ENCODE measurements around the gene AIG1.
"Not testable (repeated sequence)": the region's sequence is repeated elsewhere in the genome, so short reads cannot be mapped to it uniquely, and the experiment has no call there.

AIG1 gene

GRCh38 chr6:143241111-143241510 is 180.4 kb downstream of the AIG1 start:
- no peak overlapping the region for H3K4me3 ChIP-seq (ENCODE audit: low read depth in 1 of 2, low read length in 2 of 2)
- H3K9ac ChIP-seq (ENCODE audit: low read length) = no peak overlapping the region
- no peaks in the 10 kb centered on the region for H3K27me3 ChIP-seq (ENCODE audit: control insufficient read depth in 1 of 2, insufficient read depth in 2 of 2, low read length in 2 of 2)
- H3K36me3 ChIP-seq (ENCODE audit: insufficient read depth, low read length) = no peaks in the 10 kb centered on the region
- no peaks in the 10 kb centered on the region for H3K9me3 ChIP-seq (ENCODE audit: low read length)
- no peaks in the 10 kb centered on the region for H3K4me1 ChIP-seq (ENCODE audit: insufficient read depth, low read length)
- no peak overlapping the region for H3K27ac ChIP-seq (ENCODE audit: low read depth, low read length)

- Histone ChIP-seq H3K4me3 (ENCODE audit: low read depth in 1 of 2, low read length in 2 of 2) (no peak overlapping the region), H3K27me3 (ENCODE audit: control insufficient read depth in 1 of 2, insufficient read depth in 2 of 2, low read length in 2 of 2) (no peaks in the 10 kb centered on the region), H3K27ac (ENCODE audit: low read depth, low read length) (no peak overlapping the region), H3K4me1 (ENCODE audit: insufficient read depth, low read length) (no peaks in the 10 kb centered on the region), H3K9me3 (ENCODE audit: low read length) (no peaks in the 10 kb centered on the region), H3K9ac (ENCODE audit: low read length) (no peak overlapping the region), H3K36me3 (ENCODE audit: insufficient read depth, low read length) (no peaks in the 10 kb centered on the region)
These were observed 181.2 kb downstream of the AIG1 start for GRCh38 chr6:143241911-143242310.

DNA sequence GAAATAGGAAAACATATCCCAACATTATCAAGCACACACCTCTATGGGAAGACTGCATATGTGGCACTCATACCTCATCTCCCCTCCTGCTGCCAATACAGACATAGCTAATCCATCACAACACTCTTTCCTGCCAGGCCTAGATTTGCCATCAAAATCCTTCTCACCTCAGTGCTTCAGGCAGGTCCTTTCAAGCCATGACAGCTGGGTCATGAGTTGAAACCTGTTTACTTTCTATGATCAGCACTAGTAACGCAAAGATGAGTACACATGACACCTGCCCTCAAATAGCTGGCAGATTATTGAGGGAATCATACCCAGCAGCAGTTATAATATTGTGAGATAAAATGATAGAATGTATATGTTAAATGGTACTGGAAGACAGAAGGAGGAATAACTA is 183.1 kb downstream of the AIG1 start:
- no peak overlapping the region for H3K27ac ChIP-seq (ENCODE audit: low read depth, low read length)
- no peak overlapping the region for H3K9ac ChIP-seq (ENCODE audit: low read length)
- H3K36me3 ChIP-seq (ENCODE audit: insufficient read depth, low read length) = no peaks in the 10 kb centered on the region
- no peaks in the 10 kb centered on the region for H3K9me3 ChIP-seq (ENCODE audit: low read length)
- no peaks in the 10 kb centered on the region for H3K27me3 ChIP-seq (ENCODE audit: control insufficient read depth in 1 of 2, insufficient read depth in 2 of 2, low read length in 2 of 2)
- H3K4me1 ChIP-seq (ENCODE audit: insufficient read depth, low read length) = no peaks in the 10 kb centered on the region
- H3K4me3 ChIP-seq (ENCODE audit: low read depth in 1 of 2, low read length in 2 of 2) = no peak overlapping the region

DNA sequence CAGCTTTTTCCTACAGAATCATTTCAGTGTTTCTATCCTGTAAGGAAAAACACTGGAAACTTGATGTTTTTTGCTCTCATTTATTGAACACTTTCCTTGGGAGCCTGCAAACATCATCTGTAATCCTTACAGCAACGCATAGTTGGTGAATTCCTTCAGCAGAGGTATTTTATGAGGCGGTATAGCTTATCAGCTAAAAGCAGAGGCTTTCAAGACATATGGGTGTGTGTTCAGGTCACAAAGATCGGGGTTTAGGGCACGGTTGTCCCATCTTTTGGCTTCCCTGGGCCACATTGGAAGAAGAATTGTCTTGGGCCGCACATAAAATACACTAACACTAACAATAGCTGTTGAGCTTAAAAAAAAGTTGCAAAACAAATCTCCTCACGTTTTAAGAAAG is 185.0 kb downstream of the AIG1 start:
- Histone ChIP-seq H3K9me3 (ENCODE audit: low read length) (no peaks in the 10 kb centered on the region), H3K4me1 (ENCODE audit: insufficient read depth, low read length) (no peaks in the 10 kb centered on the region), H3K9ac (ENCODE audit: low read length) (no peak overlapping the region), H3K36me3 (ENCODE audit: insufficient read depth, low read length) (no peaks in the 10 kb centered on the region), H3K27me3 (ENCODE audit: control insufficient read depth in 1 of 2, insufficient read depth in 2 of 2, low read length in 2 of 2) (no peaks in the 10 kb centered on the region), H3K4me3 (ENCODE audit: low read depth in 1 of 2, low read length in 2 of 2) (no peak overlapping the region), H3K27ac (ENCODE audit: low read depth, low read length) (no peak overlapping the region)

DNA sequence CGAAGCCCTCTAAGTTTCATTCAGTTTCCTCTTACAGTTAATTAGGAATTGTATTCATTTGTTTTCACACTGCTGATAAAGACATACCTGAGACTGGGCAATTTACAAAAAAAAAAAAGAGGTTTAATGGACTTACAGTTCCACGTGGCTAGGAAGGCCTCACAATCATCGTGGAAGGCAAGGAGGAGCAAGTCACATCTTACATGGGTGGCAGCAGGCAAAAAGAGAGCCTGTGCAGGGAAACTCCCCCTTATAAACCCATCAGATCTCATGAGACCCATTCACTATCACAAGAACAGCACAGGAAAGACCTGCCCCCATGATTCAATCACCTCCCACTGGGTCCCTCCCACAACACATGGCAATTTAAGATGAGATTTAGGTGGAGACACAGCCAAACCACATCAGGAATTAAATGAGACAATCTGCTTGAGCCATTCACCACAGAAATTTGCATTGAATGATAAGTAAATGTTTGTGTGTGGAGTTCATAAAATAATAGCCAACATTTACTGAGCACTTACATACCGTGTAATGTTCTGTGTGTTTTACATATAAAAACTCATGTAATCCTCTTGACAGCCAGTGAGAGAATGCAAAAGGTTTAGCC is 185.6 kb downstream of the AIG1 start:
- not testable (repeated sequence) for H3K27me3 ChIP-seq (ENCODE audit: control insufficient read depth in 1 of 2, insufficient read depth in 2 of 2, low read length in 2 of 2); H3K27ac ChIP-seq (ENCODE audit: low read depth, low read length); H3K4me3 ChIP-seq (ENCODE audit: low read depth in 1 of 2, low read length in 2 of 2); H3K9ac ChIP-seq (ENCODE audit: low read length); H3K9me3 ChIP-seq (ENCODE audit: low read length); H3K36me3 ChIP-seq (ENCODE audit: insufficient read depth, low read length); H3K4me1 ChIP-seq (ENCODE audit: insufficient read depth, low read length)

DNA sequence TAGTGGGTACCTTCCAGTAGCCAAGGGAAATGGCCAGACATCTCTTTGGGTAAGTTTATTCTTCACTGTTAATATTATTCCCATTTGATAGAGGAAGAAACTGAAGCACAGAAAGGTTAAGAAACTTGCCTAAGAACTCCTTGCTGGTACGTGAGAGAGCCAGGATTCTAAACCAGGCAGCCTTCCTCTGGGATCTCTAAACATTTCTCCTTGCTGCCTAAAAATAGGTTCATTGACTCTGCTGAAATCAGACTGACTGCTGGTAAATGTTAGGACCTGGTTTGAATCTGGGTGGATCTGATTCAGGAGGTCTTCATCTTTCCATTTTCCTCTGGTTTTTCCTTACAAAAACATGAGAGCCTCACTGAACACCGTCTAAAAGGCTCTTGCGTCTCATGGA is 186.9 kb downstream of the AIG1 start:
- Histone ChIP-seq H3K9me3 (ENCODE audit: low read length) (no peaks in the 10 kb centered on the region), H3K27ac (ENCODE audit: low read depth, low read length) (no peak overlapping the region), H3K9ac (ENCODE audit: low read length) (no peak overlapping the region), H3K27me3 (ENCODE audit: control insufficient read depth in 1 of 2, insufficient read depth in 2 of 2, low read length in 2 of 2) (no peaks in the 10 kb centered on the region), H3K4me3 (ENCODE audit: low read depth in 1 of 2, low read length in 2 of 2) (no peak overlapping the region), H3K4me1 (ENCODE audit: insufficient read depth, low read length) (no peaks in the 10 kb centered on the region), H3K36me3 (ENCODE audit: insufficient read depth, low read length) (no peaks in the 10 kb centered on the region)

GRCh38 chr6:143248359-143248758 is 187.7 kb downstream of the AIG1 start:
- Histone ChIP-seq H3K4me1 (ENCODE audit: insufficient read depth, low read length) (no peaks in the 10 kb centered on the region), H3K36me3 (ENCODE audit: insufficient read depth, low read length) (no peaks in the 10 kb centered on the region), H3K9me3 (ENCODE audit: low read length) (no peaks in the 10 kb centered on the region), H3K9ac (ENCODE audit: low read length) (no peak overlapping the region), H3K27ac (ENCODE audit: low read depth, low read length) (no peak overlapping the region), H3K27me3 (ENCODE audit: control insufficient read depth in 1 of 2, insufficient read depth in 2 of 2, low read length in 2 of 2) (no peaks in the 10 kb centered on the region), H3K4me3 (ENCODE audit: low read depth in 1 of 2, low read length in 2 of 2) (no peak overlapping the region)

DNA sequence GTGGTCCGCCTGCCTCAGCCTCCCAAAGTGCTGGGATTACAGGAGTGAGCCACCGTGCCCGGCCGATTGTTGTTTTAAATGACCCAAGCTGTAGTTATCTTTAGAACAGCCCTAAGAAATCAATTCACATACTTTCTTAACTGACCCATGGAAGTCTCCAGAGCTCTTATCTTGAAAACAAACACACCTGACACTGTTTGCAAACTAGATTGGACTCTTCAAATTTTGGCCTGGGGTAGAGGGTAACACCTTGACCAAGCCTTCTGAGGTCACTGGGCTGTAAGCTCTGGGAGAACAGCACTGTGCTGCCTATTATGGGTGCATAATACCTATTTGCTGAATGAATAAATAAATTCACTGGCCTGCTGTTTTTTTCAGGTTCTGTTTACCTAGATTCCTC is 190.6 kb downstream of the AIG1 start:
- no peaks in the 10 kb centered on the region for H3K27me3 ChIP-seq (ENCODE audit: control insufficient read depth in 1 of 2, insufficient read depth in 2 of 2, low read length in 2 of 2)
- H3K4me1 ChIP-seq (ENCODE audit: insufficient read depth, low read length) = no peaks in the 10 kb centered on the region
- no peak overlapping the region for H3K9ac ChIP-seq (ENCODE audit: low read length)
- H3K27ac ChIP-seq (ENCODE audit: low read depth, low read length) = no peak overlapping the region
- H3K4me3 ChIP-seq (ENCODE audit: low read depth in 1 of 2, low read length in 2 of 2) = no peak overlapping the region
- no peaks in the 10 kb centered on the region for H3K9me3 ChIP-seq (ENCODE audit: low read length)
- H3K36me3 ChIP-seq (ENCODE audit: insufficient read depth, low read length) = no peaks in the 10 kb centered on the region

- Histone ChIP-seq H3K9me3 (ENCODE audit: low read length) (no peaks in the 10 kb centered on the region), H3K27me3 (ENCODE audit: control insufficient read depth in 1 of 2, insufficient read depth in 2 of 2, low read length in 2 of 2) (no peaks in the 10 kb centered on the region)
These were observed 192.3 kb downstream of the AIG1 start for GRCh38 chr6:143252961-143253360.

DNA sequence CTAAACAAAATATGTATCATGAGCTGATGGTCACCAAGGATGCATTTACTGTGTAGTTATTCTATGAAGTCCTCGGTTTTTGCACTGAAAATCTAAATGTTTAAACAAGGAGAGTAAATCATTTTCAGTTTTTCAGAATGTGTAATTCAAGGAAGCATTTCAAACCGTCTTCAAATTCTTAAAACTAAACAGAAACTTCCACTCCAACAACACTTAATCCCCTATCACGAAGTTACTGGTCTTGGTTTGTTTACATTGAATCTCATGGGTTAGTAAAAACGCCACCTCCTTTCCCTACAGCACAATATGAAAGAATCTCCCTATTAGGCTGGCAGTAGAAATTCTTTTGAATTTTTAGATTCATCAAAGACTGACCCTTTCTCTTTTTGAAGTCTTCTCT is 192.9 kb downstream of the AIG1 start:
- no peaks in the 10 kb centered on the region for H3K27me3 ChIP-seq (ENCODE audit: control insufficient read depth in 1 of 2, insufficient read depth in 2 of 2, low read length in 2 of 2)
- H3K36me3 ChIP-seq (ENCODE audit: insufficient read depth, low read length) = no peaks in the 10 kb centered on the region
- no peaks in the 10 kb centered on the region for H3K9me3 ChIP-seq (ENCODE audit: low read length)
- no peak overlapping the region for H3K4me3 ChIP-seq (ENCODE audit: low read depth in 1 of 2, low read length in 2 of 2)
- no peak overlapping the region for H3K27ac ChIP-seq (ENCODE audit: low read depth, low read length)
- H3K9ac ChIP-seq (ENCODE audit: low read length) = no peak overlapping the region
- H3K4me1 ChIP-seq (ENCODE audit: insufficient read depth, low read length) = no peaks in the 10 kb centered on the region

More at GRCh38 chr6:143252961-143253360, 192.3 kb downstream of the AIG1 start:
- Histone ChIP-seq H3K36me3 (ENCODE audit: insufficient read depth, low read length) (no peaks in the 10 kb centered on the region), H3K4me3 (ENCODE audit: low read depth in 1 of 2, low read length in 2 of 2) (no peak overlapping the region), H3K4me1 (ENCODE audit: insufficient read depth, low read length) (no peaks in the 10 kb centered on the region), H3K27ac (ENCODE audit: low read depth, low read length) (no peak overlapping the region), H3K9ac (ENCODE audit: low read length) (no peak overlapping the region)

GRCh38 chr6:143258945-143259344 is 198.3 kb downstream of the AIG1 start:
- Histone ChIP-seq H3K27ac (ENCODE audit: low read depth, low read length) (no peak overlapping the region), H3K4me1 (ENCODE audit: insufficient read depth, low read length) (peaks cover 12% of the 10 kb centered on the region), H3K9ac (ENCODE audit: low read length) (no peak overlapping the region), H3K9me3 (ENCODE audit: low read length) (no peaks in the 10 kb centered on the region), H3K27me3 (ENCODE audit: control insufficient read depth in 1 of 2, insufficient read depth in 2 of 2, low read length in 2 of 2) (no peaks in the 10 kb centered on the region), H3K4me3 (ENCODE audit: low read depth in 1 of 2, low read length in 2 of 2) (no peak overlapping the region), H3K36me3 (ENCODE audit: insufficient read depth, low read length) (no peaks in the 10 kb centered on the region)

- H3K9me3 ChIP-seq (ENCODE audit: low read length) = no peaks in the 10 kb centered on the region
- H3K4me1 ChIP-seq (ENCODE audit: insufficient read depth, low read length) = peaks cover 15% of the 10 kb centered on the region
- no peak overlapping the region for H3K27ac ChIP-seq (ENCODE audit: low read depth, low read length)
- H3K27me3 ChIP-seq (ENCODE audit: control insufficient read depth in 1 of 2, insufficient read depth in 2 of 2, low read length in 2 of 2) = no peaks in the 10 kb centered on the region
- H3K9ac ChIP-seq (ENCODE audit: low read length) = no peak overlapping the region
- H3K4me3 ChIP-seq (ENCODE audit: low read depth in 1 of 2, low read length in 2 of 2) = no peak overlapping the region
- H3K36me3 ChIP-seq (ENCODE audit: insufficient read depth, low read length) = no peaks in the 10 kb centered on the region
These were observed 200.2 kb downstream of the AIG1 start for GRCh38 chr6:143260857-143261256.
